Osteocyte (in vitro differentiated cells): ENCODE results near the gene LYRM1. TPM values are rescaled to one million over a fixed set of nuclear protein-coding genes. Genes with fewer than 3 reads are reported as not detected.
"Not testable (repeated sequence)": the region's sequence is repeated elsewhere in the genome, so short reads cannot be mapped to it uniquely, and the experiment has no call there.

ENCODE experiments used
- DNase-seq: peaks from one replicate; pipeline ENCODE4 v3.0.0; 2021; ENCODE audit warnings: mixed read lengths; ENCODE audit not compliant: unreplicated experiment; ENCODE audit errors: extremely low spot score
- H3K27ac Mint-ChIP-seq: one replicate; pipeline ENCODE4 v1.8.0; 2021; ENCODE audit warnings: mild to moderate bottlenecking, mixed read lengths; ENCODE audit not compliant: unreplicated experiment
- H3K27me3 Mint-ChIP-seq: one replicate; pipeline ENCODE4 v1.8.0; 2021; ENCODE audit warnings: mixed read lengths; ENCODE audit not compliant: unreplicated experiment
- H3K36me3 Mint-ChIP-seq: one replicate; pipeline ENCODE4 v1.8.0; 2021; ENCODE audit warnings: mixed read lengths; ENCODE audit not compliant: unreplicated experiment
- H3K4me1 Mint-ChIP-seq: one replicate; pipeline ENCODE4 v1.8.0; 2021; ENCODE audit warnings: mixed read lengths; ENCODE audit not compliant: unreplicated experiment
- H3K4me3 Mint-ChIP-seq: one replicate; pipeline ENCODE4 v1.8.0; 2021; ENCODE audit warnings: mild to moderate bottlenecking, moderate library complexity, mixed read lengths; ENCODE audit not compliant: unreplicated experiment
- H3K9me3 Mint-ChIP-seq: one replicate; pipeline ENCODE4 v1.8.0; 2021; ENCODE audit warnings: mixed read lengths; ENCODE audit not compliant: unreplicated experiment
- total RNA-seq: library from RNA; stranded (reverse); gene quantifications from 2 replicates; pipeline ENCODE4 v1.2.1, GENCODE V29; 2021
- TF ChIP-seq, protein P1 (sequence below): fragments of 200-600 bp; sonication (generic); IDR thresholded peaks from 2 replicates; pipeline ENCODE4 v1.5.0; 2021; ENCODE audit warnings: antibody characterized with exemption, mild to moderate bottlenecking, moderate library complexity

The LYRM1 gene
- total RNA-seq, 1 donor from 2014 or later: 14.9 TPM

DNA sequence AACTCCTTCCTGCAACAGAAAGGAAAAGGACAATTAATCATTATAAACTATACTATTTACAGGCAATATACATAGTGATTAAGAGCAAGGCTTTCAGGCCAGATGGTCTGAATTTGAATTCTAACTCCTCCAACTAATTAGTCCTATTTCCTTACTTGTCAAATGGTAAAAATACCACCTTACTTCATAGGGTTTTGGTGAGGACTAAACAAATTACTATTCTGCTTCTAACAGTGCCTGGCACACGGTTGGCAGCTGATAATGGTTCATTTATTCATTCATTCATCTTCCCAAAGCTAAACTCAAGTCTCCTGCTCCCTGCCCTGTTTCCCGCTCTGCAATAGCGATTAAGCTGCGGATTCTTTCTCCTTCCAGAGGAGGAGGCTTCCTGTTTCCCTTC is 40.2 kb upstream of the LYRM1 start:
- TF ChIP-seq, protein P1, sequence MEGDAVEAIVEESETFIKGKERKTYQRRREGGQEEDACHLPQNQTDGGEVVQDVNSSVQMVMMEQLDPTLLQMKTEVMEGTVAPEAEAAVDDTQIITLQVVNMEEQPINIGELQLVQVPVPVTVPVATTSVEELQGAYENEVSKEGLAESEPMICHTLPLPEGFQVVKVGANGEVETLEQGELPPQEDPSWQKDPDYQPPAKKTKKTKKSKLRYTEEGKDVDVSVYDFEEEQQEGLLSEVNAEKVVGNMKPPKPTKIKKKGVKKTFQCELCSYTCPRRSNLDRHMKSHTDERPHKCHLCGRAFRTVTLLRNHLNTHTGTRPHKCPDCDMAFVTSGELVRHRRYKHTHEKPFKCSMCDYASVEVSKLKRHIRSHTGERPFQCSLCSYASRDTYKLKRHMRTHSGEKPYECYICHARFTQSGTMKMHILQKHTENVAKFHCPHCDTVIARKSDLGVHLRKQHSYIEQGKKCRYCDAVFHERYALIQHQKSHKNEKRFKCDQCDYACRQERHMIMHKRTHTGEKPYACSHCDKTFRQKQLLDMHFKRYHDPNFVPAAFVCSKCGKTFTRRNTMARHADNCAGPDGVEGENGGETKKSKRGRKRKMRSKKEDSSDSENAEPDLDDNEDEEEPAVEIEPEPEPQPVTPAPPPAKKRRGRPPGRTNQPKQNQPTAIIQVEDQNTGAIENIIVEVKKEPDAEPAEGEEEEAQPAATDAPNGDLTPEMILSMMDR: no peak
- peaks cover 24% of the 10 kb centered on the region for H3K36me3 Mint-ChIP-seq
- H3K4me1 Mint-ChIP-seq: peaks cover 13% of the 10 kb centered on the region
- no peak overlapping the region for H3K4me3 Mint-ChIP-seq
- no peaks in the 10 kb centered on the region for H3K9me3 Mint-ChIP-seq
- no peaks in the 10 kb centered on the region for H3K27me3 Mint-ChIP-seq
- H3K27ac Mint-ChIP-seq: no peak overlapping the region
- no peak for DNase-seq

DNA sequence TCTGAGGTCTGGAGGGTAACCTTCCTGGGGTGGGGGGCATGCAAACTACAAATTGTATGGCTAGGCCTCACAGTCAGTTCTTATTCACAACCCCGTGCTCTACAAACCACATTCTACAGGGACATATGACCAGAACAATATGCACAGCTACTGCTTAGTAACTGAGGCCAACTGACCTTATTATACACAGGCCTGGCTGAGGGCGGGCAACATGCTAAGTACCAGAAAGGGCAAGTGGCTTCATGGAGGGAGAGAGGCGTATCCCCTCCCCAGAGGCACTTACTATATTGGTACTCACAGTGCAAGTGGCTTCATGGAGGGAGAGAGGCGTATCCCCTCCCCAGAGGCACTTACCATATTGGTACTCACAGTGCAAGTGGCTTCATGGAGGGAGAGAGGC is 39.6 kb upstream of the LYRM1 start:
- not testable (repeated sequence) for H3K27ac Mint-ChIP-seq, H3K9me3 Mint-ChIP-seq, DNase-seq, H3K27me3 Mint-ChIP-seq, H3K4me3 Mint-ChIP-seq
- Mint-ChIP-seq H3K36me3 (peaks cover 22% of the 10 kb centered on the region), H3K4me1 (peaks cover 19% of the 10 kb centered on the region)

DNA sequence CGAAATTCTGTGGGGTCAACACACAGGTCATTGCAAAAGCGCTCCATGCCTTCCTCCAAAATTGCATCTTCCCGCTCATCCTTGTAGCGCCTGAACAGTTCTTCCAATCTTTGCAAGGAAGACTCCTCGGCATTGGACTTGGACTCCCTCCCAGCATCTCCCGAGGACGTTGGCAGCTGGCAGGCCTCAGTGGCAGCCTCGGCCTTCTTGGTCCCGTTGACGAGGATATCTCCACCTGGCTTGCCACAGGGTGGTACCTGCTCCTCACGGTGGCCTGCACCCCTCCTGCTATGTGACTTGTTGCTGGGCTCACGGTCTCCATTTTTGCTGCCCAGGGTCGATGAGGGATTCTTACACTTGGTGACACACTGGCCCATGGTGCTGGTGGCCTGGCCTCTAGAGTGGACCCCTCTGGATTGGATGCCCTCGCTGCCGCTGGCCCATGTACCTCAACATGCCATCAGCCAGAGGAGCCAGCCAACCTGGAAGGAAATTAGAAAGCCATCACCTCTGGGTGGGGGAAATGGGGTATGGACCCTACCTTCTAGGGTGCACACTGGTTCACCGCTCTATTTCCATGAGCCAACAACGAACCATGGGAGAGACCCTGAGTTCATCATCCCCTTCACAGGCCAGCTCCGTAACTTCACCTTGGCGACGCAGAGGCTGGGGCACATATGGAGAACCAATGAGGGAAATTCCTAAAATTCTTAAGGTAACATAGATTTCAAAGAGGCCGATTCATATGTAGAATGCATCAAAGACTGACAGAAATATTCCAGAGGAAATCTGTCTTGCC is 38.2 kb upstream of the LYRM1 start:
- Mint-ChIP-seq H3K27me3 (no peaks in the 10 kb centered on the region), H3K36me3 (peaks cover 20% of the 10 kb centered on the region), H3K4me1 (peaks cover 31% of the 10 kb centered on the region), H3K4me3 (no peak overlapping the region), H3K27ac (no peak overlapping the region), H3K9me3 (no peaks in the 10 kb centered on the region)
- DNase-seq: no peak
- TF ChIP-seq, protein P1: no peak

DNA sequence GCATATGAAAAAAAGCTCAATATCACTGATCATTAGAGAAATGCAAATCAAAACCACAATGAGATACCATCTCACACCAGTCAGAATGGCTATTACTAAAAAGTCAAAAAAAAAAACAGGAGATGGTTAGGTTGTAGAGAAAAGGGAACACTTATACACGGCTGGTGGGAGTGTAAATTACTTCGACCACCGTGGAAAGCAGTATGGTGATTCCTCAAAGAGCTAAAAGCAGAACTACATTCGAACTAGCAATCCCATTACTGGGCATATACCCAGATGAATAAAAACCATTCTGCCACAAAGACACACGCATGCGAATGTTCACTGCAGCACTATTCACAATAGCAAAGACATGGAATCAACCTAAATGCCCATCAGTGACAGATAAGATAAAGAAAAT is 36.2 kb upstream of the LYRM1 start:
- not testable (repeated sequence) for H3K4me3 Mint-ChIP-seq, H3K27me3 Mint-ChIP-seq, DNase-seq, H3K9me3 Mint-ChIP-seq
- H3K36me3 Mint-ChIP-seq: peaks cover 18% of the 10 kb centered on the region
- peaks cover 45% of the 10 kb centered on the region for H3K4me1 Mint-ChIP-seq
- H3K27ac Mint-ChIP-seq: peak overlapping the region; percentile 61

DNA sequence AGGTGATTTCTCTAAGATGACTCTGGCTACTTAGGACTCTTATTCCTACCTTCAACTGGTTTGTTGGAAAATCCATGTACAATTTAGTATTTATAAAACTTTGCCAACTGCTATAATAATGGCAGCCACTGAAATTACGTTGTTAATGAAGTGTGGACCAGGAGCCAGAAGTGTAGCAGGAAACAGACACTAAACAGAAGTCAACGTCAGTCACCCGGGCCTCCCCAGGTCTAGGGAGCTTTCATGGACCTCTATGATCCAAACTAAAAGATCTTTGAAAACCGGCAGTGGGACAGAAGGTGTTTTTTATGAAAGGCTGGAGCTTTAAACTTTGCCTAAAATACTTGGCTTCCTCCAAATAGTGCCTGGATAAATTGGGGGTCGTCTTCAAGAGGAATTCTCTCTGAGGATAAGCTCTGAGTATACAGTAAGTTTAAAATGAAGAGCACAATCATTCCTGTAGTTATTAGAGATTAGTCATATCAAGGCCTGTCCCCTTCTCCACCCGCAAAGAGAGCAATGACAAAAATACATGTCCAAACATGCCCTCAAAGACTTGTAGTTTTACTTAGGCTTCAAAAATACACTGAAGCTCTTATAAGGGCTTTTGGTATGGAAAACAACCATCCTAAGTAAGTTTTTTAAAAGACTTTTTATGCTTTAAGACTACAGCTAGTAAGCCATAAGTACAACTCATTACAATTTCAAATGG is 35.0 kb upstream of the LYRM1 start:
- H3K27ac Mint-ChIP-seq: peak overlapping the region; percentile 92
- no peaks in the 10 kb centered on the region for H3K9me3 Mint-ChIP-seq
- H3K27me3 Mint-ChIP-seq: no peaks in the 10 kb centered on the region
- peaks cover 8% of the 10 kb centered on the region for H3K36me3 Mint-ChIP-seq
- DNase-seq: no peak
- TF ChIP-seq, protein P1: no peak
- H3K4me3 Mint-ChIP-seq: peak overlapping the region; percentile 15
- H3K4me1 Mint-ChIP-seq: peaks cover 50% of the 10 kb centered on the region

DNA sequence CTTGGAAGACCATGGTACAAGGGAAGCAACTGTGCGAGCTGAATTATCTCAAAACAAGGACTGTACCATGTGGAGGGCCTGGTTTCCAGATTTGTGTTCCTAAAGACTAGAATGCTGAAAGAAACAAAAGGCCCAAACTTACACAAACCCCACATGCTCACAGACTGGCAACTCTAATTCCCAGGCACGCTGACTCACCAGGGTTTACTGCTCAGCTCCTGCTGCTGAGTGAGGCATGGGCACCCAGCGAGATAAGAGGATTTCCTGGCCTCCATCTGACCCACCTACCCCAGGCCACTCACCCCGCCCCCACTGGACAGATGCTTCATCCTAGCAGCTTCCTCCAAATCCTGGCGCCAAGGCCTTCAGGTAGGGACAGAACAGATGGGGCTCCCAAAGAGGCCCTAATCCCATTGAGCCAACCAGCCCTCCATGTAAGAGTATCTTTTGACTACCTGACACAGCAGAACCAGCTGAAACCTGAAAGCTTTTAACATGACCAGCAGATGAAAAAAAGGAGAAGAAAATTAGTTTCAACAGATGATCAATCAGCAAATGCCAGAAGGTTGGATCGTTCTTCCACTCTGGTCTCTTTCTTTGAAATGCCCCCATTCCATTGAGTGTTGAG is 34.3 kb upstream of the LYRM1 start:
- Mint-ChIP-seq H3K27me3 (no peaks in the 10 kb centered on the region), H3K36me3 (peaks cover 9% of the 10 kb centered on the region), H3K27ac (peak overlapping the region; percentile 92), H3K9me3 (no peaks in the 10 kb centered on the region), H3K4me1 (peaks cover 56% of the 10 kb centered on the region), H3K4me3 (no peak overlapping the region)
- TF ChIP-seq, protein P1: no peak
- DNase-seq: no peak
